Osteocyte (in vitro differentiated cells): ENCODE data around the gene MROH2B. TPM values are rescaled to one million over a fixed set of nuclear protein-coding genes. Genes with fewer than 3 reads are reported as not detected.

Experiments
- DNase-seq: peaks from one replicate; pipeline ENCODE4 v3.0.0; 2021; ENCODE audit warnings: mixed read lengths; ENCODE audit not compliant: unreplicated experiment; ENCODE audit errors: extremely low spot score
- H3K27ac Mint-ChIP-seq: one replicate; pipeline ENCODE4 v1.8.0; 2021; ENCODE audit warnings: mild to moderate bottlenecking, mixed read lengths; ENCODE audit not compliant: unreplicated experiment
- H3K27me3 Mint-ChIP-seq: one replicate; pipeline ENCODE4 v1.8.0; 2021; ENCODE audit warnings: mixed read lengths; ENCODE audit not compliant: unreplicated experiment
- H3K36me3 Mint-ChIP-seq: one replicate; pipeline ENCODE4 v1.8.0; 2021; ENCODE audit warnings: mixed read lengths; ENCODE audit not compliant: unreplicated experiment
- H3K4me1 Mint-ChIP-seq: one replicate; pipeline ENCODE4 v1.8.0; 2021; ENCODE audit warnings: mixed read lengths; ENCODE audit not compliant: unreplicated experiment
- H3K4me3 Mint-ChIP-seq: one replicate; pipeline ENCODE4 v1.8.0; 2021; ENCODE audit warnings: mild to moderate bottlenecking, moderate library complexity, mixed read lengths; ENCODE audit not compliant: unreplicated experiment
- H3K9me3 Mint-ChIP-seq: one replicate; pipeline ENCODE4 v1.8.0; 2021; ENCODE audit warnings: mixed read lengths; ENCODE audit not compliant: unreplicated experiment
- CTCF ChIP-seq: fragments of 200-600 bp; sonication (generic); IDR thresholded peaks from 2 replicates; pipeline ENCODE4 v1.5.0; 2021; ENCODE audit warnings: antibody characterized with exemption, mild to moderate bottlenecking, moderate library complexity
- total RNA-seq: library from RNA; stranded (reverse); gene quantifications from 2 replicates; pipeline ENCODE4 v1.2.1, GENCODE V29; 2021

The MROH2B gene
- total RNA-seq, 1 donor from 2014 or later, result not detected

GRCh38 chr5:40973364-40974004 lies 97.7 kb downstream of the MROH2B start:
- no peak overlapping the region for H3K4me3 Mint-ChIP-seq

GRCh38 chr5:40972434-40972833 lies 98.7 kb downstream of the MROH2B start:
- DNase-seq, result no peak
- Mint-ChIP-seq H3K4me3 (no peak overlapping the region), H3K27me3 (peaks cover 2% of the 10 kb centered on the region), H3K36me3 (no peaks in the 10 kb centered on the region), H3K4me1 (no peaks in the 10 kb centered on the region), H3K27ac (no peak overlapping the region), H3K9me3 (no peaks in the 10 kb centered on the region)
- TF ChIP-seq CTCF, result no peak

More at GRCh38 chr5:40973364-40974004, 97.7 kb downstream of the MROH2B start:
- DNase-seq, result no peak
- H3K27me3 Mint-ChIP-seq, result peaks cover 2% of the 10 kb centered on the region
- no peak overlapping the region for H3K27ac Mint-ChIP-seq
- no peaks in the 10 kb centered on the region for H3K36me3 Mint-ChIP-seq
- no peak for TF ChIP-seq CTCF
- no peaks in the 10 kb centered on the region for H3K4me1 Mint-ChIP-seq
- no peaks in the 10 kb centered on the region for H3K9me3 Mint-ChIP-seq

- no peak for TF ChIP-seq CTCF
- no peak for DNase-seq
- H3K36me3 Mint-ChIP-seq, result no peaks in the 10 kb centered on the region
- H3K4me1 Mint-ChIP-seq, result no peaks in the 10 kb centered on the region
- no peak overlapping the region for H3K27ac Mint-ChIP-seq
- no peak overlapping the region for H3K4me3 Mint-ChIP-seq
- peaks cover 13% of the 10 kb centered on the region for H3K9me3 Mint-ChIP-seq
- no peaks in the 10 kb centered on the region for H3K27me3 Mint-ChIP-seq
These were observed 108.8 kb downstream of the MROH2B start for GRCh38 chr5:40962207-40962955.

GRCh38 chr5:40960037-40960436 lies 111.1 kb downstream of the MROH2B start:
- DNase-seq, result no peak
- no peak overlapping the region for H3K27ac Mint-ChIP-seq
- no peaks in the 10 kb centered on the region for H3K4me1 Mint-ChIP-seq
- no peaks in the 10 kb centered on the region for H3K36me3 Mint-ChIP-seq
- H3K27me3 Mint-ChIP-seq, result no peaks in the 10 kb centered on the region
- no peak for TF ChIP-seq CTCF
- peaks cover 6% of the 10 kb centered on the region for H3K9me3 Mint-ChIP-seq
- H3K4me3 Mint-ChIP-seq, result no peak overlapping the region

- Mint-ChIP-seq H3K27ac (no peak overlapping the region), H3K4me3 (no peak overlapping the region), H3K9me3 (peaks cover 6% of the 10 kb centered on the region), H3K4me1 (no peaks in the 10 kb centered on the region), H3K27me3 (no peaks in the 10 kb centered on the region), H3K36me3 (no peaks in the 10 kb centered on the region)
- no peak for DNase-seq
- TF ChIP-seq CTCF, result no peak
These were observed 112.3 kb downstream of the MROH2B start for GRCh38 chr5:40958811-40959210.
